ENCODE data around the gene IBTK. TPM values are rescaled to one million over a fixed set of nuclear protein-coding genes. Genes with fewer than 3 reads are reported as not detected.
"Not testable (repeated sequence)": the region's sequence is repeated elsewhere in the genome, so short reads cannot be mapped to it uniquely, and the experiment has no call there.

IBTK gene
- total and polyA plus RNA-seq, 12 donors = 15.3 to 40.1 (median 36.4) TPM

GRCh38 chr6:82260997-82261732, 13.6 kb upstream of the IBTK start:
- 87 to 90% methylated on average over 2 of the region's 2 CpGs for WGBS, 2 donors

DNA sequence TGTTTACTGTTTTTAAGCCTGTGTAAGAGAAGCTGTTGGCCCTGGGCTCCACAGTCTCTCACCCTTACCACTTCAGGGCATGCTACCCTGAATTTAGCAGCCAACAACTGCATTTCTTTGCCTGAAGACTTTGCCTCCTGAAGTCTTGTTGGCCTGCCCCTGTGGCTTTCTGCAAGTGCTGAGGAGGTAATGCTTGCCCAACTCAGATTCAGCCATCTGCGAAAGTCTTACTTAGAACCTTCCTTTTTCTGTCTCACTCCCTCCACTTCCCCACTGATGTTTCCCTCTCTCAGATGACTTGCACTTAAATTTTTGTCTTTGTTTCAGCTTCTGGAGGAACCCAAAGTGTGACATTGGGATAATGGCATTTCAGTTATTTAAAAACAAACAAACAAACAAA, 11.8 kb upstream of the IBTK start:
- Histone ChIP-seq H3K36me3 (no peaks in the 10 kb centered on the region), H3K27ac (no peak overlapping the region), H3K27me3 (no peaks in the 10 kb centered on the region), H3K4me3 (no peak overlapping the region), H3K4me1 (peaks cover 0 to 20% (median 11%) of the 10 kb centered on the region in 9 donors), H3K9me3 (no peaks in the 10 kb centered on the region)
- intact Hi-C loops (cut with DNase I) = no loop called here
- no peak for DNase-seq
- 91 to 98% methylated on average over 1 of the region's 1 CpG for WGBS, 2 donors
- ATAC-seq = no peak
- TF ChIP-seq, protein P1, sequence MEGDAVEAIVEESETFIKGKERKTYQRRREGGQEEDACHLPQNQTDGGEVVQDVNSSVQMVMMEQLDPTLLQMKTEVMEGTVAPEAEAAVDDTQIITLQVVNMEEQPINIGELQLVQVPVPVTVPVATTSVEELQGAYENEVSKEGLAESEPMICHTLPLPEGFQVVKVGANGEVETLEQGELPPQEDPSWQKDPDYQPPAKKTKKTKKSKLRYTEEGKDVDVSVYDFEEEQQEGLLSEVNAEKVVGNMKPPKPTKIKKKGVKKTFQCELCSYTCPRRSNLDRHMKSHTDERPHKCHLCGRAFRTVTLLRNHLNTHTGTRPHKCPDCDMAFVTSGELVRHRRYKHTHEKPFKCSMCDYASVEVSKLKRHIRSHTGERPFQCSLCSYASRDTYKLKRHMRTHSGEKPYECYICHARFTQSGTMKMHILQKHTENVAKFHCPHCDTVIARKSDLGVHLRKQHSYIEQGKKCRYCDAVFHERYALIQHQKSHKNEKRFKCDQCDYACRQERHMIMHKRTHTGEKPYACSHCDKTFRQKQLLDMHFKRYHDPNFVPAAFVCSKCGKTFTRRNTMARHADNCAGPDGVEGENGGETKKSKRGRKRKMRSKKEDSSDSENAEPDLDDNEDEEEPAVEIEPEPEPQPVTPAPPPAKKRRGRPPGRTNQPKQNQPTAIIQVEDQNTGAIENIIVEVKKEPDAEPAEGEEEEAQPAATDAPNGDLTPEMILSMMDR (IDR thresholded peaks at IDR 0.05) = no peak

More at GRCh38 chr6:82260997-82261732, 13.6 kb upstream of the IBTK start:
- peaks cover 0 to 20% (median 11%) of the 10 kb centered on the region in 9 donors for H3K4me1 ChIP-seq
- no peaks in the 10 kb centered on the region for H3K36me3 ChIP-seq
- H3K27ac ChIP-seq = peak overlapping the region in 3 of 10 donors; percentile 6 to 12 (median 8)
- intact Hi-C loops (cut with DNase I) = no loop called here
- TF ChIP-seq, protein P1 (IDR thresholded peaks at IDR 0.05) = no peak
- H3K27me3 ChIP-seq = no peaks in the 10 kb centered on the region
- H3K9me3 ChIP-seq = no peaks in the 10 kb centered on the region
- no peak for DNase-seq
- ATAC-seq = peak in 2 of 8 donors; percentile 26 to 33
- no peak overlapping the region for H3K4me3 ChIP-seq

DNA sequence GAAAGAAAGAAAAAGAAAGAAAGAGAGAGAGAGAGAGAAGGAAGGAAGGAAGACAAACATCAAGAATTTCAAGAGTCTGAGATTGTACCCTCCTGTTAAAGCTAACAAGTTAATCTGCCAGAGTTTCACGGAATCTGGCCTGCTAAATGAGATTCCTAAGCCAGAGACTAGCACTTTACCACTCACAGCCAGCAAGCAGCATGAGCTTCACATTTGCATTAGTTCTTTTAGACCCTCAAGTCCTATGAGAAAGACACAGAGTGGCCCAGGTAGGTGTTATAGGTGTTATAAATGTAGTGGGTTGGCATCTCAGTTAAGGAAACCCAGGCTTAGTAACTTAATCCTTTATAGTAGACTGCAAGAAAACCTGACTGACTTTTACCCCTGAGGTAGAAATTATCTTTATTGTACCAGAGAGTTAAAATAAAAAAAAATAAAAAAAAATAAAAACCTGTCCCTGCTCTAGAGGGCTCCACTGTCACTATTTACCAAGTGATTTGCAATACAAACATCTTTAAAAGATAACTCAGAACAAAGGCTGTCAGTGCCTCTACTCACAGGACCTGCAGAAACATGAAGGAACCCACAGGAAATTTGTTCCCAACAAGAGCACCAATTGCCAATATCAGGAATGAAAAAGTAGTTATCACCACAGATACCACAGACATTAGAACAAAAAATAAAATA, 9.7 kb upstream of the IBTK start:
- TF ChIP-seq, protein P1 (IDR thresholded peaks at IDR 0.05) = no peak
- H3K27me3 ChIP-seq = no peaks in the 10 kb centered on the region
- DNase-seq = no peak
- 65 to 67% methylated on average over 1 of the region's 1 CpG for WGBS, 2 donors
- no peak for ATAC-seq
- no peak overlapping the region for H3K27ac ChIP-seq
- intact Hi-C loops (cut with DNase I) = no loop called here
- H3K9me3 ChIP-seq = no peaks in the 10 kb centered on the region
- peaks cover 0 to 20% (median 11%) of the 10 kb centered on the region in 9 donors for H3K4me1 ChIP-seq
- H3K36me3 ChIP-seq = no peaks in the 10 kb centered on the region
- no peak overlapping the region for H3K4me3 ChIP-seq

- DNase-seq, ATAC-seq, H3K4me3 ChIP-seq, H3K27ac ChIP-seq, H3K27me3 ChIP-seq, H3K4me1 ChIP-seq, H3K36me3 ChIP-seq, H3K9me3 ChIP-seq: not testable (repeated sequence)
- WGBS, 2 donors = 96 to 97% methylated on average over 5 of the region's 5 CpGs
- intact Hi-C loops (cut with DNase I) = loop anchor here in 6 of 10 donors (5.0 kb wide), 1 partner anchor 803 kb away; no protein-coding TSS in a partner anchor
Measured at GRCh38 chr6:82254722-82255121, 7.2 kb upstream of the IBTK start.

Measured in heart right ventricle (tissue), 16 donors.